ENCODE data around the gene SFSWAP.
"Not testable (repeated sequence)": the region's sequence is repeated elsewhere in the genome, so short reads cannot be mapped to it uniquely, and the experiment has no call there.

SFSWAP gene

GRCh38 chr12:131679816-131680215 is 31.1 kb upstream of the SFSWAP start:
- not testable (repeated sequence) for DNase-seq (ENCODE audit: low read depth)

- DNase-seq (ENCODE audit: low read depth), result not testable (repeated sequence)
Measured at GRCh38 chr12:131680392-131681256, 30.3 kb upstream of the SFSWAP start.

GRCh38 chr12:131681257-131681620 is 29.7 kb upstream of the SFSWAP start:
- no peak for DNase-seq (ENCODE audit: low read depth)

- DNase-seq (ENCODE audit: low read depth), result peak; percentile 13
Measured at GRCh38 chr12:131681746-131682509, 29.0 kb upstream of the SFSWAP start.

GRCh38 chr12:131682510-131682895 is 28.4 kb upstream of the SFSWAP start:
- no peak for DNase-seq (ENCODE audit: low read depth)

GRCh38 chr12:131683266-131684014 is 27.4 kb upstream of the SFSWAP start:
- DNase-seq (ENCODE audit: low read depth), result no peak

- no peak for DNase-seq (ENCODE audit: low read depth)
Measured at GRCh38 chr12:131684015-131684725, 26.7 kb upstream of the SFSWAP start.

- no peak for DNase-seq (ENCODE audit: low read depth)
Measured at GRCh38 chr12:131687346-131688125, 23.4 kb upstream of the SFSWAP start.

GRCh38 chr12:131688131-131688844 is 22.6 kb upstream of the SFSWAP start:
- no peak for DNase-seq (ENCODE audit: low read depth)

- no peak for DNase-seq (ENCODE audit: low read depth)
Measured at GRCh38 chr12:131688845-131689154, 22.1 kb upstream of the SFSWAP start.

GRCh38 chr12:131690320-131690719 is 20.6 kb upstream of the SFSWAP start:
- no peak for DNase-seq (ENCODE audit: low read depth)

GRCh38 chr12:131692431-131692830 is 18.5 kb upstream of the SFSWAP start:
- DNase-seq (ENCODE audit: low read depth), result no peak

GRCh38 chr12:131693149-131693548 is 17.7 kb upstream of the SFSWAP start:
- no peak for DNase-seq (ENCODE audit: low read depth)

GRCh38 chr12:131694116-131694838 is 16.6 kb upstream of the SFSWAP start:
- DNase-seq (ENCODE audit: low read depth), result no peak

GRCh38 chr12:131695968-131696367 is 14.9 kb upstream of the SFSWAP start:
- no peak for DNase-seq (ENCODE audit: low read depth)

GRCh38 chr12:131698286-131698685 is 12.6 kb upstream of the SFSWAP start:
- DNase-seq (ENCODE audit: low read depth), result no peak

GRCh38 chr12:131699434-131699833 is 11.5 kb upstream of the SFSWAP start:
- DNase-seq (ENCODE audit: low read depth), result no peak

- no peak for DNase-seq (ENCODE audit: low read depth)
Measured at GRCh38 chr12:131700271-131700670, 10.6 kb upstream of the SFSWAP start.

GRCh38 chr12:131701705-131702572 is 9.0 kb upstream of the SFSWAP start:
- no peak for DNase-seq (ENCODE audit: low read depth)
